Osteocyte (in vitro differentiated cells): ENCODE measurements around the gene FOXL3. TPM values are rescaled to one million over a fixed set of nuclear protein-coding genes. Genes with fewer than 3 reads are reported as not detected.

Source experiments
- DNase-seq: peaks from one replicate; pipeline ENCODE4 v3.0.0; 2021; ENCODE audit warnings: mixed read lengths; ENCODE audit not compliant: unreplicated experiment; ENCODE audit errors: extremely low spot score
- H3K27ac Mint-ChIP-seq: one replicate; pipeline ENCODE4 v1.8.0; 2021; ENCODE audit warnings: mild to moderate bottlenecking, mixed read lengths; ENCODE audit not compliant: unreplicated experiment
- H3K27me3 Mint-ChIP-seq: one replicate; pipeline ENCODE4 v1.8.0; 2021; ENCODE audit warnings: mixed read lengths; ENCODE audit not compliant: unreplicated experiment
- H3K36me3 Mint-ChIP-seq: one replicate; pipeline ENCODE4 v1.8.0; 2021; ENCODE audit warnings: mixed read lengths; ENCODE audit not compliant: unreplicated experiment
- H3K4me1 Mint-ChIP-seq: one replicate; pipeline ENCODE4 v1.8.0; 2021; ENCODE audit warnings: mixed read lengths; ENCODE audit not compliant: unreplicated experiment
- H3K4me3 Mint-ChIP-seq: one replicate; pipeline ENCODE4 v1.8.0; 2021; ENCODE audit warnings: mild to moderate bottlenecking, moderate library complexity, mixed read lengths; ENCODE audit not compliant: unreplicated experiment
- H3K9me3 Mint-ChIP-seq: one replicate; pipeline ENCODE4 v1.8.0; 2021; ENCODE audit warnings: mixed read lengths; ENCODE audit not compliant: unreplicated experiment
- CTCF ChIP-seq: fragments of 200-600 bp; sonication (generic); IDR thresholded peaks from 2 replicates; pipeline ENCODE4 v1.5.0; 2021; ENCODE audit warnings: antibody characterized with exemption, mild to moderate bottlenecking, moderate library complexity
- total RNA-seq: library from RNA; stranded (reverse); gene quantifications from 2 replicates; pipeline ENCODE4 v1.2.1, GENCODE V29; 2021

Gene FOXL3
- total RNA-seq, 1 donor from 2014 or later: not detected

- H3K4me3 Mint-ChIP-seq: no peak overlapping the region
- no peaks in the 10 kb centered on the region for H3K9me3 Mint-ChIP-seq
- H3K27ac Mint-ChIP-seq: no peak overlapping the region
- no peak for DNase-seq
- no peak for TF ChIP-seq CTCF
- H3K27me3 Mint-ChIP-seq: no peaks in the 10 kb centered on the region
- H3K4me1 Mint-ChIP-seq: peaks cover 1% of the 10 kb centered on the region
- peaks cover 21% of the 10 kb centered on the region for H3K36me3 Mint-ChIP-seq
Measured at GRCh38 chr7:245574-246295, 44.2 kb upstream of the FOXL3 start.

GRCh38 chr7:246451-246850, 43.5 kb upstream of the FOXL3 start:
- Mint-ChIP-seq H3K27me3 (no peaks in the 10 kb centered on the region), H3K4me3 (no peak overlapping the region), H3K4me1 (peaks cover 1% of the 10 kb centered on the region), H3K36me3 (peaks cover 22% of the 10 kb centered on the region), H3K9me3 (no peaks in the 10 kb centered on the region), H3K27ac (no peak overlapping the region)
- no peak for DNase-seq
- TF ChIP-seq CTCF: no peak

GRCh38 chr7:247181-247580, 42.8 kb upstream of the FOXL3 start:
- no peak for DNase-seq
- Mint-ChIP-seq H3K36me3 (peaks cover 27% of the 10 kb centered on the region), H3K27ac (no peak overlapping the region), H3K4me1 (peaks cover 1% of the 10 kb centered on the region), H3K9me3 (no peaks in the 10 kb centered on the region), H3K27me3 (no peaks in the 10 kb centered on the region), H3K4me3 (no peak overlapping the region)
- TF ChIP-seq CTCF: no peak

- H3K27ac Mint-ChIP-seq: no peak overlapping the region
- no peak overlapping the region for H3K4me3 Mint-ChIP-seq
- H3K4me1 Mint-ChIP-seq: peaks cover 1% of the 10 kb centered on the region
- H3K36me3 Mint-ChIP-seq: peaks cover 27% of the 10 kb centered on the region
- no peaks in the 10 kb centered on the region for H3K27me3 Mint-ChIP-seq
- no peak for TF ChIP-seq CTCF
- DNase-seq: no peak
- no peaks in the 10 kb centered on the region for H3K9me3 Mint-ChIP-seq
Measured at GRCh38 chr7:247636-248035, 42.3 kb upstream of the FOXL3 start.

- H3K36me3 Mint-ChIP-seq: peaks cover 37% of the 10 kb centered on the region
Measured at GRCh38 chr7:248732-249435, 41.1 kb upstream of the FOXL3 start.

More at GRCh38 chr7:248732-249435, 41.1 kb upstream of the FOXL3 start:
- no peak for TF ChIP-seq CTCF
- DNase-seq: no peak
- H3K9me3 Mint-ChIP-seq: no peaks in the 10 kb centered on the region
- no peak overlapping the region for H3K4me3 Mint-ChIP-seq
- H3K4me1 Mint-ChIP-seq: peaks cover 1% of the 10 kb centered on the region
- H3K27ac Mint-ChIP-seq: no peak overlapping the region
- no peaks in the 10 kb centered on the region for H3K27me3 Mint-ChIP-seq
